NCI-H82 (cell line): ENCODE data around the gene B3GNT3.
A peak's percentile ranks its signal among the peaks of the same experiment; 100 is the strongest.
"Not testable (repeated sequence)": the region's sequence is repeated elsewhere in the genome, so short reads cannot be mapped to it uniquely, and the experiment has no call there.

Source experiments
- DNase-seq: peaks from one replicate; lab custom pipeline; 2025; lab: John Stamatoyannopoulos, UW

B3GNT3 gene

DNA sequence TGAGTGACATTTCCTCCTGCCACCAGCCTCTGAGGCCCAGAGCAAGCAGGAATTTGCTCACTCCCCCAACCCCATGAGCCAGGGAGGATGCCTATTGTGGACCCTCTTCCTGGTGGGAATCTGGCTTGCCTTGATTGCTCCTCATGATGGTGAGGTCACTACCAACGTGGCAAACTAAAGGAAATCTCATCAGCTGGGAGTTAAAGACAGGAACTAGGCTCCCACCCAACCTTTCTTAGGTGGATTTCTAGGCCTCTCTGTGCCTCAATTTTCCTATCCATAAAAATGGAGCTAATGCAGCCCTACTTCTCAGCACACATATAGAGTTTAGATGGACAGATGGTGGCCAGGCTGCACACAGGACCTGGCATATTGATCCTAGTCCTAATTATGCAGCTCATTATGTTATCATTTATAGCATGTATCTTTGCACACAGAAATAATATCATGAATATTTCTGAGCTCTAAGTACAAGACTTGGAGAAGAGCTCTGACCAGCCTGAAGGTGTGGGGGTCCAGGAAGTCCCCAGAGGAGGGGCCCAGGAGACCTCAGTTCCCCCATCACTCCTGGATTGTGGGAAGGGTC is 2.0 kb downstream of the B3GNT3 start:
- no peak for DNase-seq

GRCh38 chr19:17797424-17798201 is 2.7 kb downstream of the B3GNT3 start:
- no peak for DNase-seq

- not testable (repeated sequence) for DNase-seq
These were observed 3.7 kb downstream of the B3GNT3 start for GRCh38 chr19:17798599-17798998.

DNA sequence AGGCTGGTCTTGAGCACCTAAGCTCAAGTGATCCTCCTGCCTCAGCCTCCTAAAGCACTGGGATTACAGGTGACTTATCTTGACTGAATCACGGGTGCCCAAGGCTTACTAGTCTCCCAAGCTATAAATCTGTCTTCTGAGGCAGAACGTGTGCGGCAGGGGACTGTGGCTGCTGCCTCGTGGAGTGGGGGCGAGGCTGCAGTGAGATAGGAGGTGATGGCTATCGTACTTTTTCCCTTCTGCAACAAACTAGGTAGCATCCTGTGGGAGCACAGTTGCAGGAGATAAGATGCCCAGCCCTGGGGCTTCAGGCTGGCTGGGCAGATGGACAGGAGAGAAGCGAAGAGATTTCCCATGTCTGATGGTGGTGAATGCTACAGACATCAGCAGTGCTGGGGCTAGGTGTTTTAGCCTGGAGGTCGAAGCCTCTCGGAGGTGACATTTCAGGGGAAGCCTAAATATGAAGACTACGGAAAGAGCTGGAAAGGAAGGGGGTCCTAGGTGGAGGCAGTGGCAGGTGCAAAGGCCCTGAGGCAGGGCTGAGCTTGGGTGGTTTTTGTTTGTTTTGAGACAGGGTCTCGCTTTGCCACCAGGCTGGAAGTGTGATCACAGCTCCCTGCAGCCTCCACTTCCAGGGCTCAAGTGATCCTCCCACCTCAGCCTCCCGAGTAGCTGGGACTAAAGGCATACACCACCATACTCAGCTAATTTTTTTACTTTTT is 7.4 kb downstream of the B3GNT3 start:
- peak; percentile 26 for DNase-seq

GRCh38 chr19:17803264-17803896 is 8.4 kb downstream of the B3GNT3 start:
- DNase-seq = no peak

GRCh38 chr19:17805427-17805826 is 10.5 kb downstream of the B3GNT3 start:
- DNase-seq = no peak

DNA sequence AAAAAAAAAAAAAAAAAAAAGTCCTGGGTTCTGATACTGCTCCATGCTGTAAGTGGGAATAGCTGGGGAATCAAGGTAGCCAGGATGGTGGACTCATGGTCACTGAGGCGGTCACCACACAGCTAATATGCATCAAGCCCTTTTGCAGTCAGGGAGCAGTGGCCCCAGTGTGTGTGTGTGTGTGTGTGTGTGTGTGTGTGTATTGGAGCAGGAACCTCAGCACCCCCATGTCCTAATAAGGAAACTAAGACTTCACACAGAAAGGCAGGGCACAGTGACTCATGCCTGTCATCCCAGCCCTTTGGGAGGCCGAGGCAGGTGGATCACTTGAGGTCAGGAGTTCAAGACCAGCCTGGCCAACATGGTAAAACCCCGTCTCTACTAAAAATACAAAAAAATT is 12.0 kb downstream of the B3GNT3 start:
- DNase-seq = no peak

DNA sequence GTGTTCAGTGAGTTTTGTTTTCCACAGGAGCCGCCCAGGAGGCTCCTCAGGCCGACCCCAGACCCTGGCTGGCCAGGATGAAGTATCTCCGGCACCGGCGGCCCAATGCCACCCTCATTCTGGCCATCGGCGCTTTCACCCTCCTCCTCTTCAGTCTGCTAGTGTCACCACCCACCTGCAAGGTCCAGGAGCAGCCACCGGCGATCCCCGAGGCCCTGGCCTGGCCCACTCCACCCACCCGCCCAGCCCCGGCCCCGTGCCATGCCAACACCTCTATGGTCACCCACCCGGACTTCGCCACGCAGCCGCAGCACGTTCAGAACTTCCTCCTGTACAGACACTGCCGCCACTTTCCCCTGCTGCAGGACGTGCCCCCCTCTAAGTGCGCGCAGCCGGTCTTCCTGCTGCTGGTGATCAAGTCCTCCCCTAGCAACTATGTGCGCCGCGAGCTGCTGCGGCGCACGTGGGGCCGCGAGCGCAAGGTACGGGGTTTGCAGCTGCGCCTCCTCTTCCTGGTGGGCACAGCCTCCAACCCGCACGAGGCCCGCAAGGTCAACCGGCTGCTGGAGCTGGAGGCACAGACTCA is 12.9 kb downstream of the B3GNT3 start:
- no peak for DNase-seq

DNA sequence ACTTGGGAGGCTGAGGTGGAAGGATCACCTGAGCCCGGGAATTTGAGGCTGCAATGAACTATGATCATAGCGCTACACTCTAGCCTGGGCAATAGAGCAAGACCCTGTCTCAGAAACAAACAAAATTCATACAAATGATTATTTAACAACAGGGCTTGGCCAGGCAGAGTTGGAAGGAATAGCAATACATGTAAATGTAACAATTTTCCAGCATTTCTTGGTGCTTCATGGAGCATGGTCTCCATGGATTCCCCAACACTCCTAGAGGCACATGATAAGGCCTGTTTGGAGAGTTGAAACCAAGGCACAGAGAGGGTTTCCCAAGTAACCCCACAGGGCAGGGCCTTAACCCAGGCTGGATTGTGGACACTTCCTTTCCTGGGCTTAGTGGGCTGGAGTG is 16.2 kb downstream of the B3GNT3 start:
- DNase-seq = no peak

DNA sequence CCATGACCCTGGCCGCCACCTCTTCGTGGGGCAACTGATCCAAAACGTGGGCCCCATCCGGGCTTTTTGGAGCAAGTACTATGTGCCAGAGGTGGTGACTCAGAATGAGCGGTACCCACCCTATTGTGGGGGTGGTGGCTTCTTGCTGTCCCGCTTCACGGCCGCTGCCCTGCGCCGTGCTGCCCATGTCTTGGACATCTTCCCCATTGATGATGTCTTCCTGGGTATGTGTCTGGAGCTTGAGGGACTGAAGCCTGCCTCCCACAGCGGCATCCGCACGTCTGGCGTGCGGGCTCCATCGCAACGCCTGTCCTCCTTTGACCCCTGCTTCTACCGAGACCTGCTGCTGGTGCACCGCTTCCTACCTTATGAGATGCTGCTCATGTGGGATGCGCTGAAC is 16.7 kb downstream of the B3GNT3 start:
- DNase-seq = no peak

GRCh38 chr19:17812099-17812498 is 17.2 kb downstream of the B3GNT3 start:
- DNase-seq = no peak

DNA sequence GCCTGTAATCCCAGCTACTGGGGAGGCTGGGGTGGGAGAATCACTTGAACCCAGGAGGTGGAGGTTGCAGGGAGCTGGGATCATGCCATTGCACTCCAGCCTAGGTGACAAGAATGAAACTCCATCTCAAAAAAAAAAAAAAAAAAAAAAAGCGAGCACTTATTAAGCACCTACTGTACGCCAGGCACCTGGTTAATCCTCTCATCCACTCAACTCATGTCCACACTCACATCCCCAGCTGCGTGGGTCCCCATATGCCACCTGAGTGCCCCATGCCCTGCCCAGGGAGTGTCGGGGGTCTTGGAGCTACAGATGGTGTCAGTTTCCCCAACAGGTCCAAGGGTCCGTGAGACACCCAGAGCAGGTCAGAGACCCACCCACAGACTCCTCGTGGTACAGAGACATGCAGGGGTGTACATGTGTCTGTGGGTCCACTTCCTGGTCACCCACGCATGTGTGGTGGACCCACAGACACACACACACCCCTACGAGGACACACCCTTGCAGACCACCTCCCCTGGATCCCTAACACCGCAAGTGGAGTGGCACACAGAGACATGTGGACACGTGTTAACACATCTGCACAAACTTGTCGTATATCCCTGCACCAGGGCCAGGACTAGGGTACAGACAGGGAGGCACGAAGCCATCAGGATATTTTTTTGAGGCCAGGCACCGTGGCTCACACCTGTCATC is 22.9 kb downstream of the B3GNT3 start:
- DNase-seq = no peak

GRCh38 chr19:17821190-17821589 is 26.3 kb downstream of the B3GNT3 start, which contains the start of gene INSL3:
Gene INSL3 (minus strand): TSS chr19:17821519. CDS start chr19:17821506, 13 bp downstream.
- no peak for DNase-seq

DNA sequence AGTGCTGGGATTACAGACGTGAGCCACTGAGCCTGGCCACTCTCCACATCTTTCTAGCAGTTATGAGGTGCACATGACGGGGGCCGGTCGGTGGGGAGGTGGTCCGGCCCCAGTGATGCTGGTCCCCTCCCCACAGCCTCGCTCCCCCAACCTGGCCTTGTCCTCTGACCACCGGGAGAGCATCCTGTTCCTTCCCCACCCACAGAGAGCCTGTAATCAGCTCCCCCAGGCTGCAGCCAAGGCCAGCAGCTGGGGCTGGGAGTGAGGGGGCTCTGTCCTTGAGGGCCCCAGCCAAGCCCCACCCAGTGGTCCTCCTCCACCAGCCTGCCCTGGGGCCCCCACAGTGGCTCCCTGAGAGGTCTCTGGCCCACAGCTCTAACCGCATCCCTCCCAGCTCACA is 29.4 kb downstream of the B3GNT3 start:
- DNase-seq = no peak

DNA sequence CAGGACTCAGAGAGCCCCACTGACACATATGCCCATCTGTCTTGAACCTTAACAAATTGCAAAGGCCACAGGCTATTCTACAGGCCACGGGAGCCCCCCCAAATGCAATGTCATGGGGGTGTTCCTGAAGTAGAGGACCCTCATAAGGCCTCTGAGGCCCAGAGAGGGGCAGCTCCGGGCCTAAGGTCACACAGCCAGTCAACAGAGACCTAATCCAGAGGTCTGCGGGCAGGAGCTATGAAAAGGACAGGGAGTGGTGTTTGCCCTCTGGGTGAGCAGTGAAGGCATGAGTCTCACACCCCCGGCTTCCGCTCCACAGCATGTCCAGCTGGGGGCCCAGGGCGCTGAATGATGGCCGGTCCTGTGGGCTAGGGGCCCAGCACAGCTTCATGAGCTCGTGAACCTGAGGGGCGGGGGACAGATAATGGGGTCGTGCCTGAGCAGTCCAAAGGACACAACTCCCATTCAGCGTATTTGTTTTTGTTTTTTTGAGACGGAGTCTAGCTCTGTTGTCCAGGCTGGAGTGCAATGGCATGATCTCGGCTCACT is 31.6 kb downstream of the B3GNT3 start:
- DNase-seq = no peak

DNA sequence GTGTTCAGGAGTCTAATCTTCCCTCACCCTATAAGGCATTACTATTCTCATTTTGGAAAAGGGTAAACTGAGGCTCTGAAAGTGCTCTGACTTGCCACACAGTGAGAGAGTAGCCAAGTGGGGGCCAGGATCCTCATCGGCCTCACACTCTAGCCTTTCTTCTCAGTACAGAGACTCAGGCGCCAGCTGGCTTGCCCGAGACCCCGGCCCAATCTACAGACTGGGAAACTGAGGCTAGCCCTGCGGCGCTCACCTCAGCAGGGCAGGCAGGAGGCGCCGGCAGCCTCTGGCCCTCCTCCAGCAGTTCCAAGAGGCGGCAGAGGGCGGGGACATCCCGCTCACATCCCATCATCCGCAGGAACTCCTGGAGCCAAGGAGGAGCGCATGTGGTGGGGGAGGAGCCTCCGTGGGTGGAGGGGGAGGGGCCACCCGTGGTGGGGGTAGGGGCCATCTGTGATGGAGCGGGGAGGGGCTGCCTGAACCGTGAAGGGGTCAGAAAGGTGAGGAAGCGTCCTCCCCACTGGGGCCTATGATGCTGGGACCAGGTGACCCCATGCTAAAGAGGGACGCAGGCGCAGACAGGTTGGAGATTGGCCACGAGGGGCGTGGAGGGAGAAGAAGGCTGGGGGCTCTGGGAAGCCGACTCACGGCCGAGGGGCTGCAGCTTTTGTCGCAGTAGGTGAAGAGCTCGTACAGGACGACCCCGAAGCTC is 35.1 kb downstream of the B3GNT3 start:
- DNase-seq = peak; percentile 95

- peak; percentile 98 for DNase-seq
These were observed 35.9 kb downstream of the B3GNT3 start for GRCh38 chr19:17830567-17831418.

GRCh38 chr19:17831419-17831888 is 36.5 kb downstream of the B3GNT3 start:
- DNase-seq = peak; percentile 56

- no peak for DNase-seq
These were observed 37.7 kb downstream of the B3GNT3 start for GRCh38 chr19:17832443-17833208.
